GM18870 (cell line): Measurements from ENCODE around the gene SLC5A2.

Source experiments
- ATAC-seq: cut with Tn5 transposase; IDR thresholded peaks from one replicate; pipeline ENCODE4 v1.9.1; 2021; ENCODE audit warnings: moderate library complexity; ENCODE audit not compliant: unreplicated experiment

Gene SLC5A2

GRCh38 chr16:31459687-31460581, 23.0 kb upstream of the SLC5A2 start:
- peak; percentile 54 for ATAC-seq

- no peak for ATAC-seq
Measured at GRCh38 chr16:31460582-31461002, 22.3 kb upstream of the SLC5A2 start.

GRCh38 chr16:31461201-31461920, 21.6 kb upstream of the SLC5A2 start:
- no peak for ATAC-seq

GRCh38 chr16:31461921-31462804, 20.8 kb upstream of the SLC5A2 start:
- ATAC-seq: no peak

- no peak for ATAC-seq
Measured at GRCh38 chr16:31464348-31464769, 18.6 kb upstream of the SLC5A2 start.

- no peak for ATAC-seq
Measured at GRCh38 chr16:31464781-31465260, 18.1 kb upstream of the SLC5A2 start.

GRCh38 chr16:31465788-31466370, 17.0 kb upstream of the SLC5A2 start:
- no peak for ATAC-seq

- ATAC-seq: no peak
Measured at GRCh38 chr16:31466381-31466841, 16.5 kb upstream of the SLC5A2 start.

- no peak for ATAC-seq
Measured at GRCh38 chr16:31467151-31467773, 15.7 kb upstream of the SLC5A2 start.

- no peak for ATAC-seq
Measured at GRCh38 chr16:31467858-31468257, 15.1 kb upstream of the SLC5A2 start.

GRCh38 chr16:31470615-31471014, 12.3 kb upstream of the SLC5A2 start:
- no peak for ATAC-seq

- no peak for ATAC-seq
Measured at GRCh38 chr16:31471241-31471874, 11.6 kb upstream of the SLC5A2 start.

GRCh38 chr16:31471875-31472708, 10.8 kb upstream of the SLC5A2 start, which contains the start of gene TGFB1I1:
TGFB1I1 (plus strand) TSS chr16:31472152; CDS start chr16:31472189, 37 bp downstream.
- no peak for ATAC-seq

GRCh38 chr16:31472709-31473203, 10.2 kb upstream of the SLC5A2 start:
- no peak for ATAC-seq

- no peak for ATAC-seq
Measured at GRCh38 chr16:31473264-31473984, 9.5 kb upstream of the SLC5A2 start.

- ATAC-seq: no peak
Measured at GRCh38 chr16:31474173-31474714, 8.7 kb upstream of the SLC5A2 start.
